ENCODE results near the gene SMARCE1. TPM values are rescaled to one million over a fixed set of nuclear protein-coding genes. Genes with fewer than 3 reads are reported as not detected.

SMARCE1 gene
- total RNA-seq, 2 experiments from 2014 or later = 75.9 to 109 TPM

DNA sequence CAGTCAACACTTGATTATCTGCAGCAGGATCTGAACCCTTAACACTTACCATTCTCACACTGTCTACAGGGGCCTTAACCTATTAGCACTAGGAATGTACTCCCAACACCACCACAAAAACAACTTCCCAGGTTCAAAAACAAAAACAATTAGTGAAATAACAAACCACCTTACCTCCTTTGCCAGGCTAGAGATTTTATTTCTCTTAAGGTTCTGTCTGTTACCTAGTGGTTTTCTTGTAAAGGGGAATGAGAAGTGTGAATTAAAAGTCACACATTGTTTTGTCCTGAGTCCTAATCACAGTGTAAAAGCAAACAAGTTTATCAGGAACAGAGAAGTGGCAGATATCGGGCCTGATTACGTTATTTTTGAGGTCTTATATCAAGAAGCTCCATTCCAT, 9.7 kb downstream of the SMARCE1 start:
- Histone ChIP-seq H3K9me3 (ENCODE audit: low read length) (no peaks in the 10 kb centered on the region), H4K20me1 (ENCODE audit: insufficient read depth, low read length) (peaks cover 7% of the 10 kb centered on the region; the same call in 1 of the 2 replicates), H3K4me2 (ENCODE audit: low read length) (no peak overlapping the region), H3K9me2 (ENCODE audit: insufficient read depth, low read length) (no peaks in the 10 kb centered on the region), H3K27ac (ENCODE audit: low read depth, low read length, poor library complexity, severe bottlenecking) (no peak overlapping the region), H2AFZ (ENCODE audit: low read length) (no peak overlapping the region), H3K79me2 (ENCODE audit: insufficient read depth, low read depth, low read length) (peaks cover 11% of the 10 kb centered on the region), H3K4me1 (ENCODE audit: insufficient read depth, low read length, poor library complexity, severe bottlenecking) (no peaks in the 10 kb centered on the region), H3K36me3 (ENCODE audit: insufficient read depth, low read length) (peaks cover 97% of the 10 kb centered on the region), H3K4me3 (ENCODE audit: low read depth, low read length, poor library complexity, severe bottlenecking) (no peak overlapping the region)
- ChIA-PET POLR2A (no interaction called here), CTCF (ENCODE audit: unreplicated experiment) (no interaction called here)
- DNase-seq (ENCODE audit: low spot score) = no peak
- intact Hi-C loops (cut with micrococcal nuclease; ENCODE audit: unreplicated experiment) = no loop called here
- TF ChIP-seq, protein P1, sequence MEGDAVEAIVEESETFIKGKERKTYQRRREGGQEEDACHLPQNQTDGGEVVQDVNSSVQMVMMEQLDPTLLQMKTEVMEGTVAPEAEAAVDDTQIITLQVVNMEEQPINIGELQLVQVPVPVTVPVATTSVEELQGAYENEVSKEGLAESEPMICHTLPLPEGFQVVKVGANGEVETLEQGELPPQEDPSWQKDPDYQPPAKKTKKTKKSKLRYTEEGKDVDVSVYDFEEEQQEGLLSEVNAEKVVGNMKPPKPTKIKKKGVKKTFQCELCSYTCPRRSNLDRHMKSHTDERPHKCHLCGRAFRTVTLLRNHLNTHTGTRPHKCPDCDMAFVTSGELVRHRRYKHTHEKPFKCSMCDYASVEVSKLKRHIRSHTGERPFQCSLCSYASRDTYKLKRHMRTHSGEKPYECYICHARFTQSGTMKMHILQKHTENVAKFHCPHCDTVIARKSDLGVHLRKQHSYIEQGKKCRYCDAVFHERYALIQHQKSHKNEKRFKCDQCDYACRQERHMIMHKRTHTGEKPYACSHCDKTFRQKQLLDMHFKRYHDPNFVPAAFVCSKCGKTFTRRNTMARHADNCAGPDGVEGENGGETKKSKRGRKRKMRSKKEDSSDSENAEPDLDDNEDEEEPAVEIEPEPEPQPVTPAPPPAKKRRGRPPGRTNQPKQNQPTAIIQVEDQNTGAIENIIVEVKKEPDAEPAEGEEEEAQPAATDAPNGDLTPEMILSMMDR (conservative IDR thresholded peaks at IDR 0.05; ENCODE audit: low read length) = no peak
- TF ChIP-seq EZH2phosphoT487 (IDR thresholded peaks at IDR 0.05; ENCODE audit: borderline replicate concordance, low read depth, low read length) = no peak
- BruUV-seq (replicated peaks) = no TSS peak

DNA sequence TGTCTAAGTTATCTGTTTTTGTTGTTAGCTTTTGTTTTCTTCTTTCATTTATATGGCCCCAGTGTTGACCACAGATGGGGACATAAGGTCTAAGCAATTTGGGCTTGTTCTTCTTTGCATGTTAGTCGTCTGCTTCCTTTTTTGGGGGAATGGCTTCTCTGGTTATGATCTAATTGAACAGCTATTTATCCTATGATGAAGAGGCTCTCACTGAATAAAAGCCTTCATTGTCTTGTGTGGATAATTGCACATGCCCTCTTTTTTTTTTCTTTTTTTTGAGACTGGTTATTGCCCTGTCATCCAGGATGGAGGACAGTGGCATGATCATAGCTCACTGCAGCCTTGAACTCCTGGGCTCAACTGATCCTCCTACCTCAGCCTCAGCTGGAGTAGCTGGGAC, 13.7 kb downstream of the SMARCE1 start:
- Histone ChIP-seq H3K4me3 (ENCODE audit: low read depth, low read length, poor library complexity, severe bottlenecking) (no peak overlapping the region), H3K4me1 (ENCODE audit: insufficient read depth, low read length, poor library complexity, severe bottlenecking) (no peaks in the 10 kb centered on the region), H4K20me1 (ENCODE audit: insufficient read depth, low read length) (no peaks in the 10 kb centered on the region), H3K79me2 (ENCODE audit: insufficient read depth, low read depth, low read length) (0 out of 2 replicates have a peak, but pooled peaks cover 4% of the 10 kb centered on the region), H3K36me3 (ENCODE audit: insufficient read depth, low read length) (peaks cover 97% of the 10 kb centered on the region), H3K27ac (ENCODE audit: low read depth, low read length, poor library complexity, severe bottlenecking) (no peak overlapping the region), H3K9me2 (ENCODE audit: insufficient read depth, low read length) (no peaks in the 10 kb centered on the region), H3K9me3 (ENCODE audit: low read length) (no peaks in the 10 kb centered on the region), H2AFZ (ENCODE audit: low read length) (no peak overlapping the region), H3K4me2 (ENCODE audit: low read length) (no peak overlapping the region)
- TF ChIP-seq, protein P1 (conservative IDR thresholded peaks at IDR 0.05; ENCODE audit: low read length) = no peak
- TF ChIP-seq EZH2phosphoT487 (IDR thresholded peaks at IDR 0.05; ENCODE audit: borderline replicate concordance, low read depth, low read length) = no peak
- CTCF ChIA-PET (ENCODE audit: unreplicated experiment) = no interaction called here
- no peak for DNase-seq (ENCODE audit: low spot score)
- BruUV-seq (replicated peaks) = no TSS peak
- POLR2A ChIA-PET = interaction anchor here (0.6 to 3.1 kb wide), 3 partner anchors 9 to 260 kb away, joined by 3 to 14 read pairs (median 3); no protein-coding TSS in a partner anchor
- intact Hi-C loops (cut with micrococcal nuclease; ENCODE audit: unreplicated experiment) = no loop called here

DNA sequence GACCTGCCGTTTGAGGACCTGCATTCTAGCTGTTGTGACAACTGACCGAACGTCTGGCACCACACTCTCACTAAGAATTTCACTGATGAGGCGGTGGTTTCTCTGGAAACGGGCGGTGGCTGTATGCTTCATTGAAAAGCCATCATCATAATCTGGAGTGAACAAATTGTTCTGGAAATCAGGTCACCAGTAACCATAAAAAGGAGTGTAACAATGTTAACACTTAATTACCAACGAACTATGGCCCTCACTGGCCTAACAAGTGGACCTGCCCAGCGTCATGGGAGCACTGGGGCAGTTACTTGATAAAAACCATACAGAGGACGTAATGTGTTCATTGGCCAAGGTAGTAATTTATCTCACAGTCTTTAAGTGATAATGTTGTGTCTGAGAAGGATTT, 15.4 kb downstream of the SMARCE1 start:
- TF ChIP-seq EZH2phosphoT487 (IDR thresholded peaks at IDR 0.05; ENCODE audit: borderline replicate concordance, low read depth, low read length) = no peak
- TF ChIP-seq, protein P1 (conservative IDR thresholded peaks at IDR 0.05; ENCODE audit: low read length) = no peak
- Histone ChIP-seq H3K4me1 (ENCODE audit: insufficient read depth, low read length, poor library complexity, severe bottlenecking) (no peaks in the 10 kb centered on the region), H2AFZ (ENCODE audit: low read length) (no peak overlapping the region), H3K36me3 (ENCODE audit: insufficient read depth, low read length) (peaks cover 100% of the 10 kb centered on the region), H3K9me2 (ENCODE audit: insufficient read depth, low read length) (no peaks in the 10 kb centered on the region), H3K27ac (ENCODE audit: low read depth, low read length, poor library complexity, severe bottlenecking) (no peak overlapping the region), H3K4me3 (ENCODE audit: low read depth, low read length, poor library complexity, severe bottlenecking) (no peak overlapping the region), H4K20me1 (ENCODE audit: insufficient read depth, low read length) (no peaks in the 10 kb centered on the region), H3K9me3 (ENCODE audit: low read length) (no peaks in the 10 kb centered on the region), H3K79me2 (ENCODE audit: insufficient read depth, low read depth, low read length) (no peaks in the 10 kb centered on the region), H3K4me2 (ENCODE audit: low read length) (no peak overlapping the region)
- ChIA-PET POLR2A (no interaction called here), CTCF (ENCODE audit: unreplicated experiment) (no interaction called here)
- BruUV-seq (replicated peaks) = no TSS peak
- DNase-seq (ENCODE audit: low spot score) = no peak
- intact Hi-C loops (cut with micrococcal nuclease; ENCODE audit: unreplicated experiment) = no loop called here
